ENCODE results near the gene CMC1. TPM values are rescaled to one million over a fixed set of nuclear protein-coding genes. Genes with fewer than 3 reads are reported as not detected.

Gene CMC1
- total and polyA plus RNA-seq, 9 of the 15 experiments (the other 6 are each of a cell fraction or from before 2014, with no cell fraction given): 15.9 to 74.6 (median 48.9) TPM

DNA sequence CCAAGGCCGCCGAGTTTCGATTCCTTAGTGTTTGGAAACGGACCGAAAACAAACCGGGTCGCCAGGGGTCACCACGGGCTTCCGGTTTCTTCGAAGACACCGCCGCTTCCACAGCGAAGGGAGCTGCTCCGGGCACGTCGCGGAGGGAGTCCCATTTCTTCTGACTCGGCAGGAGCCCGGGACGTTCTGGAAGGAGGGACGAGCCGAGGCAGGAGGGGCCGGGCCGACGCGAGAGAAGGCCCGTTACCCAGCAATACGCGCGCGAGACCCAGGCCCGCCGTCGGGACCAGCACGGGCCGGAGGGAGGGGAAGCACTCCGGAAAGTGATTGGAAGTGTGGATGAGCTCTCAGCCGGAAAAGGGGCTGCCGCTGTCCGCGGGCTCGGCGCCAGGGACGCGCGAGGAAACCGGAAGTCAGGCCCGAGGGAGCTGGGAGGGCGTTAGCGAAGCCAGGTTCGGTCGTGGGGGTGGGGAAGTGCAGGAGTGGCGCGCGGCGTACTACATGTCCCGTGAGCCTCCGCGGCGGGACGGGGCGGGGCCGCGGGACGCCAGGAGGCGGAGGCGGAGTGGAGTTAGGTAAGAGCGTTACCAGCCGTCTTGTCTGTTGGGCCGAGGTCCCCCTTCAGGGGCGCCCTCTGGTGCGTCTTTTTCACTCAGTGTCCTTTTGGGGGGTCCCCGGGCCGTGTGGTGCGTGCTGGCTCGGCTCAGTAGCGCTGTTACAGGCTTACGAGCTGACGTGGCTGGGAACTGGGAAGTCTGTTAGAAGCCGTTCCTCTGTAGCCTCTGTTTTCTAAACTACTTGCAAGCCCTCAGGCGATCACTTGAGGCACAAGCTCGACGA, 107.4 kb downstream of the CMC1 start, which contains the start of the genes AZI2 and ZCWPW2 (continued):
- TF ChIP-seq, protein P1, sequence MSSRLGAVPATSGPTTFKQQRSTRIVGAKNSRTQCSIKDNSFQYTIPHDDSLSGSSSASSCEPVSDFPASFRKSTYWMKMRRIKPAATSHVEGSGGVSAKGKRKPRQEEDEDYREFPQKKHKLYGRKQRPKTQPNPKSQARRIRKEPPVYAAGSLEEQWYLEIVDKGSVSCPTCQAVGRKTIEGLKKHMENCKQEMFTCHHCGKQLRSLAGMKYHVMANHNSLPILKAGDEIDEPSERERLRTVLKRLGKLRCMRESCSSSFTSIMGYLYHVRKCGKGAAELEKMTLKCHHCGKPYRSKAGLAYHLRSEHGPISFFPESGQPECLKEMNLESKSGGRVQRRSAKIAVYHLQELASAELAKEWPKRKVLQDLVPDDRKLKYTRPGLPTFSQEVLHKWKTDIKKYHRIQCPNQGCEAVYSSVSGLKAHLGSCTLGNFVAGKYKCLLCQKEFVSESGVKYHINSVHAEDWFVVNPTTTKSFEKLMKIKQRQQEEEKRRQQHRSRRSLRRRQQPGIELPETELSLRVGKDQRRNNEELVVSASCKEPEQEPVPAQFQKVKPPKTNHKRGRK (tag; IDR thresholded peaks at IDR 0.05): no peak
- TF ChIP-seq CSDE1 (IDR thresholded peaks at IDR 0.05) (no peak), ELF2 (CRISPR knock-in tag; IDR thresholded peaks at IDR 0.05) (peak; percentile 77), MED1 (CRISPR knock-in tag; IDR thresholded peaks at IDR 0.05; ENCODE audit: borderline replicate concordance) (no peak), TEAD2 (tag; IDR thresholded peaks at IDR 0.05) (no peak), CHD2 (IDR thresholded peaks at IDR 0.05; ENCODE audit: low read depth, low read length) (peak; percentile 76), ARNT (IDR thresholded peaks at IDR 0.05) (no peak), ZNF23 (CRISPR knock-in tag; IDR thresholded peaks at IDR 0.05) (no peak), COPS2 (conservative IDR thresholded peaks at IDR 0.05) (no peak), YY1 (IDR thresholded peaks at IDR 0.05; ENCODE audit: borderline replicate concordance in 1 of 3, control insufficient read depth in 1 of 3, extremely low read depth in 1 of 3, insufficient read depth in 3 of 3, insufficient read length in 1 of 3, insufficient replicate concordance in 2 of 3, low read depth in 1 of 3, low read length in 2 of 3) (peak in 2 of 3 experiments; percentile 38 to 41), ZNF668 (CRISPR knock-in tag; IDR thresholded peaks at IDR 0.05) (no peak), MYBL2 (IDR thresholded peaks at IDR 0.05; ENCODE audit: low read depth) (no peak), MYBL2 (CRISPR knock-in tag; IDR thresholded peaks at IDR 0.05; ENCODE audit: borderline replicate concordance) (no peak), ASH1L (IDR thresholded peaks at IDR 0.05; ENCODE audit: borderline replicate concordance, low read depth, partially characterized antibody) (no peak), MYNN (IDR thresholded peaks at IDR 0.05) (peak; percentile 3; the same call in 1 of the 2 replicates), MYNN (CRISPR knock-in tag; IDR thresholded peaks at IDR 0.05) (no peak), PCBP2 (IDR thresholded peaks at IDR 0.05; ENCODE audit: low read depth, low read length, poor library complexity, severe bottlenecking) (no peak)
- TF ChIP-seq, protein P2, sequence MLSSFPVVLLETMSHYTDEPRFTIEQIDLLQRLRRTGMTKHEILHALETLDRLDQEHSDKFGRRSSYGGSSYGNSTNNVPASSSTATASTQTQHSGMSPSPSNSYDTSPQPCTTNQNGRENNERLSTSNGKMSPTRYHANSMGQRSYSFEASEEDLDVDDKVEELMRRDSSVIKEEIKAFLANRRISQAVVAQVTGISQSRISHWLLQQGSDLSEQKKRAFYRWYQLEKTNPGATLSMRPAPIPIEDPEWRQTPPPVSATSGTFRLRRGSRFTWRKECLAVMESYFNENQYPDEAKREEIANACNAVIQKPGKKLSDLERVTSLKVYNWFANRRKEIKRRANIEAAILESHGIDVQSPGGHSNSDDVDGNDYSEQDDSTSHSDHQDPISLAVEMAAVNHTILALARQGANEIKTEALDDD (IDR thresholded peaks at IDR 0.05): no peak
- TF ChIP-seq, protein P3, sequence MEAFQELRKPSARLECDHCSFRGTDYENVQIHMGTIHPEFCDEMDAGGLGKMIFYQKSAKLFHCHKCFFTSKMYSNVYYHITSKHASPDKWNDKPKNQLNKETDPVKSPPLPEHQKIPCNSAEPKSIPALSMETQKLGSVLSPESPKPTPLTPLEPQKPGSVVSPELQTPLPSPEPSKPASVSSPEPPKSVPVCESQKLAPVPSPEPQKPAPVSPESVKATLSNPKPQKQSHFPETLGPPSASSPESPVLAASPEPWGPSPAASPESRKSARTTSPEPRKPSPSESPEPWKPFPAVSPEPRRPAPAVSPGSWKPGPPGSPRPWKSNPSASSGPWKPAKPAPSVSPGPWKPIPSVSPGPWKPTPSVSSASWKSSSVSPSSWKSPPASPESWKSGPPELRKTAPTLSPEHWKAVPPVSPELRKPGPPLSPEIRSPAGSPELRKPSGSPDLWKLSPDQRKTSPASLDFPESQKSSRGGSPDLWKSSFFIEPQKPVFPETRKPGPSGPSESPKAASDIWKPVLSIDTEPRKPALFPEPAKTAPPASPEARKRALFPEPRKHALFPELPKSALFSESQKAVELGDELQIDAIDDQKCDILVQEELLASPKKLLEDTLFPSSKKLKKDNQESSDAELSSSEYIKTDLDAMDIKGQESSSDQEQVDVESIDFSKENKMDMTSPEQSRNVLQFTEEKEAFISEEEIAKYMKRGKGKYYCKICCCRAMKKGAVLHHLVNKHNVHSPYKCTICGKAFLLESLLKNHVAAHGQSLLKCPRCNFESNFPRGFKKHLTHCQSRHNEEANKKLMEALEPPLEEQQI (IDR thresholded peaks at IDR 0.05): no peak
- TF ChIP-seq, protein P4, sequence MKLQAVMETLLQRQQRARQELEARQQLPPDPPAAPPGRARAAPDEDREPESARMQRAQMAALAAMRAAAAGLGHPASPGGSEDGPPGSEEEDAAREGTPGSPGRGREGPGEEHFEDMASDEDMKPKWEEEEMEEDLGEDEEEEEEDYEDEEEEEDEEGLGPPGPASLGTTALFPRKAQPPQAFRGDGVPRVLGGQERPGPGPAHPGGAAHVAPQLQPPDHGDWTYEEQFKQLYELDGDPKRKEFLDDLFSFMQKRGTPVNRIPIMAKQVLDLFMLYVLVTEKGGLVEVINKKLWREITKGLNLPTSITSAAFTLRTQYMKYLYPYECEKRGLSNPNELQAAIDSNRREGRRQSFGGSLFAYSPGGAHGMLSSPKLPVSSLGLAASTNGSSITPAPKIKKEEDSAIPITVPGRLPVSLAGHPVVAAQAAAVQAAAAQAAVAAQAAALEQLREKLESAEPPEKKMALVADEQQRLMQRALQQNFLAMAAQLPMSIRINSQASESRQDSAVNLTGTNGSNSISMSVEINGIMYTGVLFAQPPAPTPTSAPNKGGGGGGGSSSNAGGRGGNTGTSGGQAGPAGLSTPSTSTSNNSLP (IDR thresholded peaks at IDR 0.05; ENCODE audit: borderline replicate concordance, low read depth, low read length): no peak
